Limb (tissue), 2 donors: ENCODE data around the gene POFUT2.

Experiments
- DNase-seq, 2 donors: peaks; one replicate each; pipeline ENCODE4 v3.0.0-alpha.2; 2016; ENCODE audit errors: extremely low spot score in 2 of 2

Gene POFUT2

GRCh38 chr21:45250914-45251634, 36.6 kb downstream of the POFUT2 start:
- DNase-seq, result no peak

GRCh38 chr21:45250272-45250671, 37.4 kb downstream of the POFUT2 start:
- DNase-seq, result no peak

GRCh38 chr21:45249626-45250025, 38.1 kb downstream of the POFUT2 start:
- no peak for DNase-seq

GRCh38 chr21:45248893-45249381, 38.8 kb downstream of the POFUT2 start:
- no peak for DNase-seq

GRCh38 chr21:45248301-45248892, 39.3 kb downstream of the POFUT2 start:
- DNase-seq, result no peak

GRCh38 chr21:45246386-45247320, 41.0 kb downstream of the POFUT2 start:
- DNase-seq, result no peak

- no peak for DNase-seq
Observed at GRCh38 chr21:45244799-45245340, 42.8 kb downstream of the POFUT2 start.

GRCh38 chr21:45243603-45244002, 44.1 kb downstream of the POFUT2 start:
- DNase-seq, result no peak

- no peak for DNase-seq
Observed at GRCh38 chr21:45241357-45241756, 46.3 kb downstream of the POFUT2 start.

- no peak for DNase-seq
Observed at GRCh38 chr21:45237401-45237800, 50.3 kb downstream of the POFUT2 start.

GRCh38 chr21:45236481-45236880, 51.2 kb downstream of the POFUT2 start:
- DNase-seq, result no peak

- DNase-seq, result no peak
Observed at GRCh38 chr21:45235488-45235887, 52.2 kb downstream of the POFUT2 start.

- no peak for DNase-seq
Observed at GRCh38 chr21:45234965-45235364, 52.7 kb downstream of the POFUT2 start.

GRCh38 chr21:45234127-45234526, 53.6 kb downstream of the POFUT2 start:
- no peak for DNase-seq

- no peak for DNase-seq
Observed at GRCh38 chr21:45231705-45232104, 56.0 kb downstream of the POFUT2 start.

- no peak for DNase-seq
Observed at GRCh38 chr21:45228656-45229240, 58.9 kb downstream of the POFUT2 start.

GRCh38 chr21:45228171-45228641, 59.5 kb downstream of the POFUT2 start:
- DNase-seq, result no peak

- no peak for DNase-seq
Observed at GRCh38 chr21:45227735-45228134, 60.0 kb downstream of the POFUT2 start.

- no peak for DNase-seq
Observed at GRCh38 chr21:45226540-45227326, 61.0 kb downstream of the POFUT2 start.

- no peak for DNase-seq
Observed at GRCh38 chr21:45225741-45226327, 61.9 kb downstream of the POFUT2 start.
